SK-N-SH (cell line): ENCODE measurements around the gene STPG2. TPM values are rescaled to one million over a fixed set of nuclear protein-coding genes. Genes with fewer than 3 reads are reported as not detected.
"Not testable (repeated sequence)": the region's sequence is repeated elsewhere in the genome, so short reads cannot be mapped to it uniquely, and the experiment has no call there.

Source experiments
- CTCF ChIA-PET: fragments of 300-600, 350-600 bp; formaldehyde crosslinking; extraction: SDS; loops from one replicate; lab custom pipeline; 2021; lab: Yijun Ruan, JAX
- POLR2A ChIA-PET: fragments of 350-600 bp; sonication (Branson Sonifier 250); formaldehyde crosslinking; extraction: SDS; loops from one replicate; lab custom pipeline; 2020; ENCODE audit warnings: antibody characterized with exemption, inconsistent platforms; lab: Yijun Ruan, JAX
- DNase-seq: peaks from one replicate; pipeline ENCODE4 v3.0.0; 2012
- H2AFZ ChIP-seq: fragments of 200-600 bp; sonication (generic); 2 replicates; pipeline ENCODE4 v1.8.1; 2016; ENCODE audit warnings: antibody characterized with exemption, mild to moderate bottlenecking, low read depth
- H3F3A ChIP-seq: fragments of 200-600 bp; sonication (generic); replicated peaks from 2 replicates; pipeline ENCODE3; 2016; ENCODE audit warnings: antibody characterized with exemption, mild to moderate bottlenecking; ENCODE audit not compliant: insufficient read depth
- H3K27ac ChIP-seq, 2 experiments: fragments of 200-500 bp in 1 of 2; fragments of 200-600 bp in 1 of 2; sonication (Bioruptor generic) in 1 of 2; sonication (generic), shearing (Covaris generic) in 1 of 2; 2 replicates each; pipeline versions ENCODE4 v1.5.1 to v1.6.1; 2014 to 2016; ENCODE audit warnings: low read depth in 2 of 2, inconsistent platforms in 1 of 2, low read length in 1 of 2, mild to moderate bottlenecking in 1 of 2, mixed read lengths in 1 of 2
- H3K27me3 ChIP-seq: fragments of 200-600 bp; sonication (generic), shearing (Covaris generic); 2 replicates; pipeline ENCODE4 v1.6.1; 2016; ENCODE audit warnings: mixed run types; ENCODE audit not compliant: insufficient read depth
- H3K36me3 ChIP-seq, 2 experiments: fragments of 200-500 bp in 1 of 2; fragments of 200-600 bp in 1 of 2; sonication (Bioruptor generic) in 1 of 2; sonication (generic) in 1 of 2; replicated peaks in 1 of 2; 2 replicates each; pipeline versions ENCODE3 to v1.5.1; 2014 to 2016; ENCODE audit warnings: low read length in 1 of 2, mild to moderate bottlenecking in 1 of 2; ENCODE audit not compliant: insufficient read depth in 2 of 2, control insufficient read depth in 1 of 2
- H3K4me1 ChIP-seq, 2 experiments: fragments of 200-500 bp in 1 of 2; fragments of 200-600 bp in 1 of 2; sonication (Bioruptor generic) in 1 of 2; sonication (generic), shearing (Covaris generic) in 1 of 2; 2 replicates each; pipeline versions ENCODE4 v1.5.1 to v1.6.1; 2014 to 2016; ENCODE audit warnings: low read depth in 1 of 2, low read length in 1 of 2, mixed run types in 1 of 2; ENCODE audit not compliant: insufficient read depth in 2 of 2, control insufficient read depth in 1 of 2
- H3K4me2 ChIP-seq: fragments of 200-600 bp; sonication (generic), shearing (Covaris generic); 2 replicates; pipeline ENCODE4 v1.6.1; 2017; ENCODE audit warnings: mixed run types
- H3K4me3 ChIP-seq, 2 experiments: fragments of 200-500 bp in 1 of 2; fragments of 200-600 bp in 1 of 2; sonication (Bioruptor generic) in 1 of 2; sonication (generic), shearing (Covaris generic) in 1 of 2; 2 replicates each; pipeline versions ENCODE4 v1.5.1 to v1.8.1; 2014 to 2016; ENCODE audit warnings: low read depth in 2 of 2, inconsistent platforms in 1 of 2, low read length in 1 of 2, mild to moderate bottlenecking in 1 of 2, mixed read lengths in 1 of 2, moderate library complexity in 1 of 2
- H3K79me2 ChIP-seq: fragments of 200-600 bp; sonication (generic); 2 replicates; pipeline ENCODE4 v1.8.1; 2017; ENCODE audit warnings: mild to moderate bottlenecking; ENCODE audit not compliant: insufficient read depth
- H3K9ac ChIP-seq: fragments of 200-600 bp; sonication (generic); 2 replicates; pipeline ENCODE4 v1.6.1; 2017; ENCODE audit warnings: mixed run types
- H3K9me2 ChIP-seq: fragments of 200-600 bp; sonication (generic); 2 replicates; pipeline ENCODE4 v1.6.1; 2017; ENCODE audit warnings: mixed run types
- H3K9me3 ChIP-seq: fragments of 200-600 bp; sonication (generic); 2 replicates; pipeline ENCODE4 v1.6.1; 2017; ENCODE audit warnings: mixed run types, mild to moderate bottlenecking, moderate library complexity
- H4K20me1 ChIP-seq: fragments of 200-600 bp; sonication (generic); 2 replicates; pipeline ENCODE4 v1.6.1; 2017; ENCODE audit warnings: mild to moderate bottlenecking, mixed run types; ENCODE audit not compliant: insufficient read depth
- CHD2 ChIP-seq: fragments of 150-350 bp; IDR thresholded peaks from 2 replicates; pipeline ENCODE4 v1.6.1; 2018; ENCODE audit warnings: low read length; ENCODE audit not compliant: partially characterized antibody
- ELF1 ChIP-seq: IDR thresholded peaks from 2 replicates; pipeline ENCODE4 v1.4.0; 2012
- RAD21 ChIP-seq: IDR thresholded peaks from 2 replicates; pipeline ENCODE4 v1.6.1; 2012; ENCODE audit warnings: mild to moderate bottlenecking, low read length
- RXRA ChIP-seq: IDR thresholded peaks from 2 replicates; pipeline ENCODE4 v1.4.0; 2012; ENCODE audit warnings: low read depth, mild to moderate bottlenecking, borderline replicate concordance
- WGBS: methylation state at CpG from one replicate; pipeline ENCODE4 v1.1.6; 2017; ENCODE audit warnings: low lambda C conversion rate; 5-methylcytosine and 5-hydroxymethylcytosine counted together
- polyA plus RNA-seq, 3 experiments: library from polyadenylated mRNA; depleted of rRNA; stranded (reverse); fragments of >200 nt; gene quantifications; 2 replicates each; pipeline ENCODE4 v1.2.3, GENCODE V29; 2012
- TF ChIP-seq, protein P1 (sequence below): fragments of 200-600 bp; sonication (generic); IDR thresholded peaks from 2 replicates; pipeline ENCODE4 v1.6.1; 2017; ENCODE audit warnings: antibody characterized with exemption, mild to moderate bottlenecking, moderate library complexity
- TF ChIP-seq, protein P2 (sequence below): IDR thresholded peaks from 2 replicates; pipeline ENCODE4 v1.6.1; 2012; ENCODE audit warnings: mild to moderate bottlenecking, low read depth, low read length, moderate library complexity
- TF ChIP-seq, protein P3 (sequence below): IDR thresholded peaks from 2 replicates; pipeline ENCODE4 v1.4.0; 2012; ENCODE audit warnings: low read depth, borderline replicate concordance

Gene STPG2
- polyA plus RNA-seq, 1 of the 3 experiments (the other 2 are of a cell fraction), result not detected

DNA sequence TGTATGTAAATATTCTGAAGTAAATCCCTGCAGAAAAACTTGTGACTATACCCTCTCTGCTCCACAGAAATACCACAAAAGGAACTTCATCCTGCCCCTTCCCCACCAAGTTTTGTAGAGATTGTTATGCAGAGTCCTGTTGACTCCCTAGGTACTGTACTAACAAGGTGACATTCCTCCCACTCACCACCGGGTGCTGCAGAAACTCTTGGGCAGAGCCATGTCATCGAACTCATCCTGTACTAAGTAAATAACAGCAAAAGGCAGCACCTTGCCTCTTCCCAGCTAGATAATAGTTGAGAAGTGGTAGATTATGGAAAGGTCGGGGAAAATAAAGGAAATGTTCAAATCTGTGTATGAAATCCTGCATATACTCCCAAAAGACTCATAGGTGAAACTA is 233.3 kb downstream of the STPG2 start (continued):
- TF ChIP-seq, protein P1, sequence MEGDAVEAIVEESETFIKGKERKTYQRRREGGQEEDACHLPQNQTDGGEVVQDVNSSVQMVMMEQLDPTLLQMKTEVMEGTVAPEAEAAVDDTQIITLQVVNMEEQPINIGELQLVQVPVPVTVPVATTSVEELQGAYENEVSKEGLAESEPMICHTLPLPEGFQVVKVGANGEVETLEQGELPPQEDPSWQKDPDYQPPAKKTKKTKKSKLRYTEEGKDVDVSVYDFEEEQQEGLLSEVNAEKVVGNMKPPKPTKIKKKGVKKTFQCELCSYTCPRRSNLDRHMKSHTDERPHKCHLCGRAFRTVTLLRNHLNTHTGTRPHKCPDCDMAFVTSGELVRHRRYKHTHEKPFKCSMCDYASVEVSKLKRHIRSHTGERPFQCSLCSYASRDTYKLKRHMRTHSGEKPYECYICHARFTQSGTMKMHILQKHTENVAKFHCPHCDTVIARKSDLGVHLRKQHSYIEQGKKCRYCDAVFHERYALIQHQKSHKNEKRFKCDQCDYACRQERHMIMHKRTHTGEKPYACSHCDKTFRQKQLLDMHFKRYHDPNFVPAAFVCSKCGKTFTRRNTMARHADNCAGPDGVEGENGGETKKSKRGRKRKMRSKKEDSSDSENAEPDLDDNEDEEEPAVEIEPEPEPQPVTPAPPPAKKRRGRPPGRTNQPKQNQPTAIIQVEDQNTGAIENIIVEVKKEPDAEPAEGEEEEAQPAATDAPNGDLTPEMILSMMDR, result peak; percentile 11; the same call in 1 of the 2 replicates
- TF ChIP-seq RXRA, result no peak

DNA sequence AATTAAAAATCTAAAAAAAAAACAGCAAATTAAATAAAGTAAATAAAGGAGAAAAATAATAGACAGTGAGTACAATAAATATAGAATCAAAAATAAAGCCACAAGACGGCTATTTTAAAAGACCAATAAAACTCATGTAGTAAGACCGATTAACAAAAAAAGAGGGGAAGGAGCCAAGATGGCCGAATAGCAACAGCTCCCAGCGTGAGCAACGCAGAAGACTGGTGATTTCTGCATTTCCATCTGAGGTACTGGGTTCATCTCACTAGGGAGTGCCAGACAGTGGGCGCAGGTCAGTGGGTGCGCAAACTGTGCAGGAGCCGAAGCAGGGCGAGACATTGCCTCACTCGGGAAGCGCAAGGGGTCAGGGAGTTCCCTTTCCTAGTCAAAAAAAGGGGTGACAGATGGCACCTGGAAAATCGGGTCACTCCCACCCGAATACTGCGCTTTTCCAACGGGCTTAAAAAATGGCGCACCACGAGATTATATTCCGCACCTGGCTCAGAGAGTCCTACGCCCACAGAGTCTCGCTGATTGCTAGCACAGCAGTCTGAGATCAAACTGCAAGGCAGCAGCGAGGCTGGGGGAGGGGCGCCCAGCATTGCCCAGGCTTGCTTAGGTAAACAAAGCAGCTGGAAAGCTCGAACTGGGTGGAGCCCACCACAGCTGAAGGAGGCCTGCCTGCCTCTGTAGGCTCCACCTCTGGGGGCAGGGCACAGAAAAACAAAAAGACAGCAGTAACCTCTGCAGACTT is 239.7 kb downstream of the STPG2 start:
- H3F3A ChIP-seq, DNase-seq, H3K9ac ChIP-seq, POLR2A ChIA-PET, H4K20me1 ChIP-seq, H3K79me2 ChIP-seq, H2AFZ ChIP-seq, H3K9me3 ChIP-seq, H3K9me2 ChIP-seq, H3K36me3 ChIP-seq, CTCF ChIA-PET, H3K4me1 ChIP-seq, H3K27ac ChIP-seq, H3K4me3 ChIP-seq, H3K27me3 ChIP-seq, H3K4me2 ChIP-seq: not testable (repeated sequence)
- 73% methylated on average over 20 of the region's 23 CpGs for WGBS

DNA sequence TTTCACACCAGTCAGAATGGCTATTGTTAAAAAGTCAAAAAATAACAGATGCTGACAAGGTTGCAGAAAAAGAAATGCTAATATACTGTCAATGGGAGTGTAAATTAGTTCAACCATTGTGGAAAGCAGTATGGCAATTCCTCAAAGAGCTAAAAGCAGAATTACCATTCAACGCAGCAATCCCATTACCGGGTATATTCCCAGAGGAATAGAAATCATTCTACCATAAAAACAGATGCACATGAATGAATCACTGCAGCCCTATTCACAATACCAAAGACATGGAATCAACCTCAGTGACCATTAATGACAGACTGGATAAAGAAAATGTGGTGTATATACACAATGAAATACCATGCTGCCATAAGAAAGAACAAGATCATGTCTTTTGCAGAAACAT is 243.0 kb downstream of the STPG2 start:
- DNase-seq, result no peak
- Histone ChIP-seq H4K20me1 (no peaks in the 10 kb centered on the region), H3K79me2 (no peaks in the 10 kb centered on the region), H3K4me3 (no peak overlapping the region), H3K9me3 (no peaks in the 10 kb centered on the region), H2AFZ (no peak overlapping the region), H3K4me1 (no peaks in the 10 kb centered on the region), H3K9ac (no peak overlapping the region), H3K27me3 (no peaks in the 10 kb centered on the region), H3F3A (no peaks in the 10 kb centered on the region), H3K9me2 (no peaks in the 10 kb centered on the region), H3K36me3 (no peaks in the 10 kb centered on the region), H3K27ac (no peak overlapping the region), H3K4me2 (no peak overlapping the region)
- TF ChIP-seq, protein P2, sequence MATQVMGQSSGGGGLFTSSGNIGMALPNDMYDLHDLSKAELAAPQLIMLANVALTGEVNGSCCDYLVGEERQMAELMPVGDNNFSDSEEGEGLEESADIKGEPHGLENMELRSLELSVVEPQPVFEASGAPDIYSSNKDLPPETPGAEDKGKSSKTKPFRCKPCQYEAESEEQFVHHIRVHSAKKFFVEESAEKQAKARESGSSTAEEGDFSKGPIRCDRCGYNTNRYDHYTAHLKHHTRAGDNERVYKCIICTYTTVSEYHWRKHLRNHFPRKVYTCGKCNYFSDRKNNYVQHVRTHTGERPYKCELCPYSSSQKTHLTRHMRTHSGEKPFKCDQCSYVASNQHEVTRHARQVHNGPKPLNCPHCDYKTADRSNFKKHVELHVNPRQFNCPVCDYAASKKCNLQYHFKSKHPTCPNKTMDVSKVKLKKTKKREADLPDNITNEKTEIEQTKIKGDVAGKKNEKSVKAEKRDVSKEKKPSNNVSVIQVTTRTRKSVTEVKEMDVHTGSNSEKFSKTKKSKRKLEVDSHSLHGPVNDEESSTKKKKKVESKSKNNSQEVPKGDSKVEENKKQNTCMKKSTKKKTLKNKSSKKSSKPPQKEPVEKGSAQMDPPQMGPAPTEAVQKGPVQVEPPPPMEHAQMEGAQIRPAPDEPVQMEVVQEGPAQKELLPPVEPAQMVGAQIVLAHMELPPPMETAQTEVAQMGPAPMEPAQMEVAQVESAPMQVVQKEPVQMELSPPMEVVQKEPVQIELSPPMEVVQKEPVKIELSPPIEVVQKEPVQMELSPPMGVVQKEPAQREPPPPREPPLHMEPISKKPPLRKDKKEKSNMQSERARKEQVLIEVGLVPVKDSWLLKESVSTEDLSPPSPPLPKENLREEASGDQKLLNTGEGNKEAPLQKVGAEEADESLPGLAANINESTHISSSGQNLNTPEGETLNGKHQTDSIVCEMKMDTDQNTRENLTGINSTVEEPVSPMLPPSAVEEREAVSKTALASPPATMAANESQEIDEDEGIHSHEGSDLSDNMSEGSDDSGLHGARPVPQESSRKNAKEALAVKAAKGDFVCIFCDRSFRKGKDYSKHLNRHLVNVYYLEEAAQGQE, result no peak
- TF ChIP-seq ELF1 (no peak), RAD21 (no peak), CHD2 (no peak)
- TF ChIP-seq, protein P3, sequence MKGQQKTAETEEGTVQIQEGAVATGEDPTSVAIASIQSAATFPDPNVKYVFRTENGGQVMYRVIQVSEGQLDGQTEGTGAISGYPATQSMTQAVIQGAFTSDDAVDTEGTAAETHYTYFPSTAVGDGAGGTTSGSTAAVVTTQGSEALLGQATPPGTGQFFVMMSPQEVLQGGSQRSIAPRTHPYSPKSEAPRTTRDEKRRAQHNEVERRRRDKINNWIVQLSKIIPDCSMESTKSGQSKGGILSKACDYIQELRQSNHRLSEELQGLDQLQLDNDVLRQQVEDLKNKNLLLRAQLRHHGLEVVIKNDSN, result no peak
- ChIA-PET POLR2A (no interaction called here), CTCF (interaction anchor here (0.5 kb wide), 1 partner anchor 1231 kb away, joined by 3 read pairs; no protein-coding TSS in a partner anchor)
- WGBS, result 60% methylated on average over 2 of the region's 2 CpGs
